Measurements from ENCODE around the gene NLGN1. TPM values are rescaled to one million over a fixed set of nuclear protein-coding genes. Genes with fewer than 3 reads are reported as not detected.
A peak's percentile ranks its signal among the peaks of the same experiment; 100 is the strongest.

NLGN1 gene
- total and polyA plus RNA-seq, 2 experiments from 2014 or later, result 14.3 to 20.1 TPM

DNA sequence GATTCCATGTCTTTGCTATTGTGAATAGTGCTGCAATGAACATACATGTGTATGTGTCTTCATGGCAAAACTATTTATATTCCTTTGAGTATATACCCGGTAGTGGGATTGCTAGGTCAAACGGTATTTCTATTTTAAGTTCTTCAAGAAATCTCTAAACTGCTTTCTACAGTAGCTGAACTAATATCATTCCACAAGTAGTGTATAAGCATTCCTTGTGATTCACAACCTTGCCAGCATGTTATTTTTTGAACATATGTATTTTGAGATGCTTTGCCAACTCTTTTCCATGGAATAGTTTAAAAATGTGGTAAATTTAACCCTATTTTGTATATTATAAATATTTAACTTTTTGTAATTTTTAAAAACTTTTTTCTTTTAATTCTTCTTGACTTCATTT lies 868.9 kb downstream of the NLGN1 start:
- Histone ChIP-seq H3K9me3 (ENCODE audit: low read depth) (no peaks in the 10 kb centered on the region), H3K27me3 (replicated peaks; ENCODE audit: insufficient read depth) (no peaks in the 10 kb centered on the region), H3K36me3 (ENCODE audit: low read depth) (no peaks in the 10 kb centered on the region), H3K79me2 (ENCODE audit: insufficient read depth) (no peaks in the 10 kb centered on the region), H3K4me1 (ENCODE audit: insufficient read depth) (peaks cover 11% of the 10 kb centered on the region), H4K20me1 (ENCODE audit: insufficient read depth) (no peaks in the 10 kb centered on the region), H3K9ac (no peak overlapping the region), H2AFZ (no peak overlapping the region), H3K4me2 (ENCODE audit: unreplicated experiment) (no peak overlapping the region), H3F3A (ENCODE audit: insufficient read depth) (no peaks in the 10 kb centered on the region), H3K27ac (no peak overlapping the region), H3K4me3 (no peak overlapping the region), H3K9me2 (ENCODE audit: insufficient read depth) (no peaks in the 10 kb centered on the region)
- WGBS, 2 experiments (ENCODE audit: low coverage in 1 of 2, low lambda C conversion rate in 2 of 2, missing lambda C conversion rate in 2 of 2), result 71 to 73% methylated on average over 2 of the region's 2 CpGs
- no peak for DNase-seq
- in situ Hi-C loops (cut with MboI), result no loop called here
- TF ChIP-seq EZH2phosphoT487 (IDR thresholded peaks at IDR 0.05; ENCODE audit: insufficient read depth, low read depth), result no peak
- TF ChIP-seq EZH2 (IDR thresholded peaks at IDR 0.05; ENCODE audit: insufficient read depth, poor library complexity, severe bottlenecking), result no peak

DNA sequence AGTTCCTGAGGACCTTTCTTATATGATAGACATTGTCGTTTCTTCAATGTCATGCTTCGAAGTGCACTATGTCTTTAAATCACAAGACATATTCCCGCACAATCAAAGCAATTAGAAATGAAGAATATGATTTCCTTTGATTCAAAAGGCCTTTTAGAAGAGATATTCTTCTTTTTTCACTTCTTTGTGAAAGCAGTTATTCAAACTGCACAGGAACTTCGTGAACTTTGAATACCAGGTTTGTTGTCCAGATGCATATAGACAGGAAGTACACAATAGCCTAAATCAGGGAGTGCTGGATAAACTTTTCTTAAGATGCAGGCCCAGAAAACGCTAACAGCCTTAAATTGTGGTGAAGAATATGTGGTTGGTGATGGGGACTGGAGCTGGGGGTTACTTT lies 870.5 kb downstream of the NLGN1 start:
- no peaks in the 10 kb centered on the region for H3K79me2 ChIP-seq (ENCODE audit: insufficient read depth)
- H2AFZ ChIP-seq, result peak overlapping the region; percentile 30; the same call in 1 of the 2 replicates
- no peaks in the 10 kb centered on the region for H3K36me3 ChIP-seq (ENCODE audit: low read depth)
- H3K9me3 ChIP-seq (ENCODE audit: low read depth), result no peaks in the 10 kb centered on the region
- in situ Hi-C loops (cut with MboI), result no loop called here
- no peak for DNase-seq
- no peaks in the 10 kb centered on the region for H3F3A ChIP-seq (ENCODE audit: insufficient read depth)
- 69 to 70% methylated on average over 5 of the region's 5 CpGs for WGBS, 2 experiments (ENCODE audit: low coverage in 1 of 2, low lambda C conversion rate in 2 of 2, missing lambda C conversion rate in 2 of 2)
- peaks cover 11% of the 10 kb centered on the region for H3K4me1 ChIP-seq (ENCODE audit: insufficient read depth)
- no peak overlapping the region for H3K9ac ChIP-seq
- no peak for TF ChIP-seq EZH2phosphoT487 (IDR thresholded peaks at IDR 0.05; ENCODE audit: insufficient read depth, low read depth)
- no peak for TF ChIP-seq EZH2 (IDR thresholded peaks at IDR 0.05; ENCODE audit: insufficient read depth, poor library complexity, severe bottlenecking)
- H3K9me2 ChIP-seq (ENCODE audit: insufficient read depth), result no peaks in the 10 kb centered on the region
- no peaks in the 10 kb centered on the region for H4K20me1 ChIP-seq (ENCODE audit: insufficient read depth)
- no peak overlapping the region for H3K4me2 ChIP-seq (ENCODE audit: unreplicated experiment)
- no peak overlapping the region for H3K4me3 ChIP-seq
- no peak overlapping the region for H3K27ac ChIP-seq
- no peaks in the 10 kb centered on the region for H3K27me3 ChIP-seq (replicated peaks; ENCODE audit: insufficient read depth)

DNA sequence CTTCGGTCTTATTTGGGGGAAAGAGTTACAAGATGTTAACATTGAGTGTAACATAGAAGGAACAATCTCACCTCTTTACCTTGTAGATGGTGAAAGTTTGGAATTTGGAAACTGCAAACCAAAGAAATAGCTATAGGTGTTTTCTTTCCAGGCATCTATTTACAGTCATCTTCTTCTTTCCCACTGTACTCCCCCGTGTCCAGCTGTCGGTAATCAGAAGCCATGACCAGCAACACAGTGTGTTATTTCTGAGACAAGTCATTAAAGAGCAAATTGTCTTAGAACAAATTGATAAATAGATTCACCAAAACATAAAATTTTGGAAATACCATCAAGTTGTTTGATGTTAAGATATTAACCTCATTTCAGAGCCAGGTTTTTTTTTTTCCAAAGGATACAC lies 871.0 kb downstream of the NLGN1 start:
- Histone ChIP-seq H3K4me2 (ENCODE audit: unreplicated experiment) (no peak overlapping the region), H3K36me3 (ENCODE audit: low read depth) (no peaks in the 10 kb centered on the region), H3K9me3 (ENCODE audit: low read depth) (no peaks in the 10 kb centered on the region), H3K27ac (no peak overlapping the region), H3K9me2 (ENCODE audit: insufficient read depth) (no peaks in the 10 kb centered on the region), H3K79me2 (ENCODE audit: insufficient read depth) (no peaks in the 10 kb centered on the region), H4K20me1 (ENCODE audit: insufficient read depth) (no peaks in the 10 kb centered on the region), H3F3A (ENCODE audit: insufficient read depth) (no peaks in the 10 kb centered on the region), H3K9ac (no peak overlapping the region), H3K4me1 (ENCODE audit: insufficient read depth) (peaks cover 11% of the 10 kb centered on the region), H3K27me3 (replicated peaks; ENCODE audit: insufficient read depth) (no peaks in the 10 kb centered on the region), H3K4me3 (no peak overlapping the region), H2AFZ (peak overlapping the region; percentile 30; the same call in 1 of the 2 replicates)
- in situ Hi-C loops (cut with MboI), result no loop called here
- DNase-seq, result no peak
- no peak for TF ChIP-seq EZH2 (IDR thresholded peaks at IDR 0.05; ENCODE audit: insufficient read depth, poor library complexity, severe bottlenecking)
- no peak for TF ChIP-seq EZH2phosphoT487 (IDR thresholded peaks at IDR 0.05; ENCODE audit: insufficient read depth, low read depth)
- 81 to 82% methylated on average over 3 of the region's 3 CpGs for WGBS, 2 experiments (ENCODE audit: low coverage in 1 of 2, low lambda C conversion rate in 2 of 2, missing lambda C conversion rate in 2 of 2)

DNA sequence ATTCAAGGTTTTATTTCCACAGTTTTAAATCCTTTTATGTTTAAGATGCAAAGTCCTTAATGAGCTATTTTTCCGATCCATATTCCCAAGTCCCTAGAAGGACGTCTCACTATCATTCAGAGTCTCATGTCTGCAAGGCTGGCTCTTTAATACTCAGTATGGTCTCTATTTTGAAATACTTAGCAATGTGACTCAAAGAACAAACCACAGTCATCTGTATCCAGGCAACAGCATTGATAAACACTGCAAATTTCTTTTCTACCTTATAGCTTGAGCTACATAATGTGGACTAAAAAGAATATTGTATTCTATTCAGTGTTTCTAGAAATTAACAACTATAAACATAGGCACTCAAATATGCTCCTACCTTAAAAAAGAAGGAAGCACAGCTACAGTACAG lies 873.3 kb downstream of the NLGN1 start:
- WGBS, 2 experiments (ENCODE audit: low coverage in 1 of 2, low lambda C conversion rate in 2 of 2, missing lambda C conversion rate in 2 of 2), result 38 to 46% methylated on average over 2 of the region's 2 CpGs
- Histone ChIP-seq H3K27me3 (replicated peaks; ENCODE audit: insufficient read depth) (no peaks in the 10 kb centered on the region), H3K4me1 (ENCODE audit: insufficient read depth) (peaks cover 11% of the 10 kb centered on the region), H4K20me1 (ENCODE audit: insufficient read depth) (no peaks in the 10 kb centered on the region), H3K9me3 (ENCODE audit: low read depth) (no peaks in the 10 kb centered on the region), H3K27ac (peak overlapping the region; percentile 41), H3K4me2 (ENCODE audit: unreplicated experiment) (peak overlapping the region; percentile 13), H3F3A (ENCODE audit: insufficient read depth) (no peaks in the 10 kb centered on the region), H3K79me2 (ENCODE audit: insufficient read depth) (no peaks in the 10 kb centered on the region), H2AFZ (peak overlapping the region; percentile 27; the same call in 1 of the 2 replicates), H3K9ac (peak overlapping the region; percentile 26), H3K36me3 (ENCODE audit: low read depth) (no peaks in the 10 kb centered on the region), H3K9me2 (ENCODE audit: insufficient read depth) (no peaks in the 10 kb centered on the region), H3K4me3 (no peak overlapping the region)
- DNase-seq, result peak; percentile 88
- no peak for TF ChIP-seq EZH2phosphoT487 (IDR thresholded peaks at IDR 0.05; ENCODE audit: insufficient read depth, low read depth)
- no peak for TF ChIP-seq EZH2 (IDR thresholded peaks at IDR 0.05; ENCODE audit: insufficient read depth, poor library complexity, severe bottlenecking)
- in situ Hi-C loops (cut with MboI), result no loop called here

DNA sequence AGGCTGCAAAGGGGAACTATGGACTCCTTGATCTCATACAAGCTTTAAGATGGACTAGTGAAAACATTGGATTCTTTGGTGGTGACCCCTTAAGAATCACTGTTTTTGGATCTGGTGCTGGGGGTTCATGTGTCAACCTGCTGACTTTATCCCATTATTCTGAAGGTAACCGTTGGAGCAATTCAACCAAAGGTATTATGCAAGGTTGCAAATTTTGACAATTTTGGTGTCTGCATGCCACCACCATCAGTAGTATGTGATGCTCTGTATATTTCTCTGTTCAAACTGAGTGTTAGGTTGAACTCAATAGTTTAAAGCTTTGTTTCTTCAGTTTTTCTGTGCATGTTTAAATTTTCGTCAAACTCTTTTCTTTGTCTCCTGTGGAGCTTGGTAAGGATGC lies 877.8 kb downstream of the NLGN1 start:
- Histone ChIP-seq H2AFZ (no peak overlapping the region), H3K4me3 (no peak overlapping the region), H3K27ac (no peak overlapping the region), H3K36me3 (ENCODE audit: low read depth) (no peaks in the 10 kb centered on the region), H3F3A (ENCODE audit: insufficient read depth) (no peaks in the 10 kb centered on the region), H3K79me2 (ENCODE audit: insufficient read depth) (no peaks in the 10 kb centered on the region), H3K9ac (no peak overlapping the region), H3K27me3 (replicated peaks; ENCODE audit: insufficient read depth) (no peaks in the 10 kb centered on the region), H3K9me2 (ENCODE audit: insufficient read depth) (no peaks in the 10 kb centered on the region), H3K9me3 (ENCODE audit: low read depth) (no peaks in the 10 kb centered on the region), H3K4me2 (ENCODE audit: unreplicated experiment) (no peak overlapping the region), H4K20me1 (ENCODE audit: insufficient read depth) (no peaks in the 10 kb centered on the region), H3K4me1 (ENCODE audit: insufficient read depth) (peaks cover 8% of the 10 kb centered on the region)
- no peak for DNase-seq
- TF ChIP-seq EZH2phosphoT487 (IDR thresholded peaks at IDR 0.05; ENCODE audit: insufficient read depth, low read depth) (no peak), EZH2 (IDR thresholded peaks at IDR 0.05; ENCODE audit: insufficient read depth, poor library complexity, severe bottlenecking) (no peak)
- in situ Hi-C loops (cut with MboI), result no loop called here
- WGBS, 2 experiments (ENCODE audit: low coverage in 1 of 2, low lambda C conversion rate in 2 of 2, missing lambda C conversion rate in 2 of 2), result 95 to 96% methylated on average over 2 of the region's 2 CpGs

All from GM23248 (cell line).